MM.1S (cell line): Measurements from ENCODE around the gene CNTN5.

Source experiments
- DNase-seq: peaks from one replicate; pipeline ENCODE4 v3.0.0-alpha.2; 2015
- H2AFZ ChIP-seq: fragments of 300-600 bp; sonication (generic); 2 replicates; pipeline ENCODE4 v1.6.0; 2016; ENCODE audit warnings: antibody characterized with exemption, low read length
- H3F3A ChIP-seq: fragments of 300-600 bp; sonication (generic); 2 replicates; pipeline ENCODE4 v1.6.1; 2016; ENCODE audit warnings: mild to moderate bottlenecking, antibody characterized with exemption, low read length, moderate library complexity, mixed read lengths; ENCODE audit not compliant: insufficient read depth
- H3K27ac ChIP-seq: fragments of 300-600 bp; sonication (generic); 2 replicates; pipeline ENCODE4 v1.5.1; 2016; ENCODE audit warnings: mild to moderate bottlenecking, low read length
- H3K27me3 ChIP-seq: fragments of 300-600 bp; sonication (generic); replicated peaks from 2 replicates; pipeline ENCODE4 v1.6.0; 2016; ENCODE audit warnings: low read length; ENCODE audit not compliant: insufficient read depth
- H3K36me3 ChIP-seq: fragments of 300-600 bp; sonication (generic); replicated peaks from 2 replicates; pipeline ENCODE4 v1.6.1; 2016; ENCODE audit warnings: mild to moderate bottlenecking, low read length, mixed read lengths; ENCODE audit not compliant: insufficient read depth
- H3K4me1 ChIP-seq: fragments of 300-600 bp; sonication (generic); 2 replicates; pipeline ENCODE4 v1.6.1; 2016; ENCODE audit warnings: low read length, mixed read lengths
- H3K4me2 ChIP-seq: fragments of 300-600 bp; sonication (generic); 2 replicates; pipeline ENCODE4 v1.6.0; 2016; ENCODE audit warnings: low read depth, low read length
- H3K4me3 ChIP-seq: fragments of 300-600 bp; sonication (generic); 2 replicates; pipeline ENCODE4 v1.5.1; 2016; ENCODE audit warnings: low read length, mixed read lengths
- H3K79me2 ChIP-seq: fragments of 300-600 bp; sonication (generic); 2 replicates; pipeline ENCODE4 v1.6.1; 2016; ENCODE audit warnings: mixed run types, low read length, mixed read lengths
- H3K9ac ChIP-seq: fragments of 300-600 bp; sonication (generic); 2 replicates; pipeline ENCODE4 v1.6.1; 2016; ENCODE audit warnings: low read length, mixed read lengths
- H3K9me2 ChIP-seq: fragments of 300-600 bp; sonication (generic); replicated peaks from 2 replicates; pipeline ENCODE4 v1.6.1; 2016; ENCODE audit warnings: mild to moderate bottlenecking, low read length, mixed read lengths; ENCODE audit not compliant: insufficient read depth
- H3K9me3 ChIP-seq: fragments of 300-600 bp; sonication (generic); replicated peaks from 2 replicates; pipeline ENCODE4 v1.6.1; 2016; ENCODE audit warnings: mild to moderate bottlenecking, low read length, mixed read lengths; ENCODE audit not compliant: insufficient read depth
- H4K20me1 ChIP-seq: fragments of 300-600 bp; sonication (generic); 2 replicates; pipeline ENCODE4 v1.6.1; 2016; ENCODE audit warnings: mild to moderate bottlenecking, low read length, moderate library complexity, mixed read lengths; ENCODE audit not compliant: insufficient read depth
- EZH2 ChIP-seq: fragments of 300-600 bp; sonication (generic); optimal IDR thresholded peaks from 2 replicates; pipeline ENCODE3; 2017; ENCODE audit warnings: low read depth, mild to moderate bottlenecking, antibody characterized with exemption, low read length, mixed read lengths
- EZH2phosphoT487 ChIP-seq: fragments of 300-600 bp; sonication (generic); IDR thresholded peaks from 2 replicates; pipeline ENCODE4 v1.6.1; 2018; ENCODE audit warnings: antibody characterized with exemption, low read length
- TF ChIP-seq, protein P1 (sequence below): fragments of 300-600 bp; sonication (generic); IDR thresholded peaks from 2 replicates; pipeline ENCODE4 v1.5.1; 2016; ENCODE audit warnings: antibody characterized with exemption, low read length, mixed read lengths

The CNTN5 gene

DNA sequence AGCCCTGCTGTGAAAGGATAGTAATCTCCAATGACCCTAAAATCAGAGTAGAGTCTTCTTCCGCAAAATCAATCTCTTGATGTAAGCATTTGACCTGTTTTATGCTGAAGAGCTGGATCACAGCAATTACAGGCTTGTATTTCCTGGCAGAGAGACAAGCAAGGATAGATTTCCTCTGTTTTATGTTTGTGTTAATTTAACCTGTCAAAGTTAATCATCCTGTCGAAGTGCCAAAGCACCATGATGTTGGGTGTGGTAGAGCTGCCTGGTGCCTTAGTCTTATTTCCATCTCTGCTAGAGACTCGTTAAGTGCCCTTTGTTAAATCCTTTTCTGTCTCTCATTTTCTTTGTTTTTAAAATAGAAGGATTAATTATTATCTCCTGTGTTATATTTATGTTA lies 248.1 kb downstream of the CNTN5 start:
- Histone ChIP-seq H3K79me2 (no peaks in the 10 kb centered on the region), H3F3A (no peaks in the 10 kb centered on the region), H3K27ac (no peak overlapping the region), H3K4me2 (no peak overlapping the region), H3K9me3 (no peaks in the 10 kb centered on the region), H3K4me1 (no peaks in the 10 kb centered on the region), H3K9me2 (no peaks in the 10 kb centered on the region), H3K4me3 (no peak overlapping the region), H3K9ac (no peak overlapping the region), H2AFZ (no peak overlapping the region), H3K36me3 (no peaks in the 10 kb centered on the region), H4K20me1 (no peaks in the 10 kb centered on the region), H3K27me3 (no peaks in the 10 kb centered on the region)
- TF ChIP-seq, protein P1, sequence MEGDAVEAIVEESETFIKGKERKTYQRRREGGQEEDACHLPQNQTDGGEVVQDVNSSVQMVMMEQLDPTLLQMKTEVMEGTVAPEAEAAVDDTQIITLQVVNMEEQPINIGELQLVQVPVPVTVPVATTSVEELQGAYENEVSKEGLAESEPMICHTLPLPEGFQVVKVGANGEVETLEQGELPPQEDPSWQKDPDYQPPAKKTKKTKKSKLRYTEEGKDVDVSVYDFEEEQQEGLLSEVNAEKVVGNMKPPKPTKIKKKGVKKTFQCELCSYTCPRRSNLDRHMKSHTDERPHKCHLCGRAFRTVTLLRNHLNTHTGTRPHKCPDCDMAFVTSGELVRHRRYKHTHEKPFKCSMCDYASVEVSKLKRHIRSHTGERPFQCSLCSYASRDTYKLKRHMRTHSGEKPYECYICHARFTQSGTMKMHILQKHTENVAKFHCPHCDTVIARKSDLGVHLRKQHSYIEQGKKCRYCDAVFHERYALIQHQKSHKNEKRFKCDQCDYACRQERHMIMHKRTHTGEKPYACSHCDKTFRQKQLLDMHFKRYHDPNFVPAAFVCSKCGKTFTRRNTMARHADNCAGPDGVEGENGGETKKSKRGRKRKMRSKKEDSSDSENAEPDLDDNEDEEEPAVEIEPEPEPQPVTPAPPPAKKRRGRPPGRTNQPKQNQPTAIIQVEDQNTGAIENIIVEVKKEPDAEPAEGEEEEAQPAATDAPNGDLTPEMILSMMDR = no peak
- TF ChIP-seq EZH2 (no peak), EZH2phosphoT487 (no peak)
- DNase-seq = no peak

GRCh38 chr11:99271527-99271926 lies 250.8 kb downstream of the CNTN5 start:
- DNase-seq = no peak

GRCh38 chr11:99275521-99275920 lies 254.8 kb downstream of the CNTN5 start:
- H3K36me3 ChIP-seq = no peaks in the 10 kb centered on the region
- DNase-seq = no peak
- H3K4me3 ChIP-seq = no peak overlapping the region
- no peak overlapping the region for H3K27ac ChIP-seq
- no peak overlapping the region for H3K4me2 ChIP-seq
- H3K4me1 ChIP-seq = peaks cover 11% of the 10 kb centered on the region
- H3K9ac ChIP-seq = no peak overlapping the region
- H3F3A ChIP-seq = no peaks in the 10 kb centered on the region; the same call in 1 of the 2 replicates
- H2AFZ ChIP-seq = no peak overlapping the region
- no peaks in the 10 kb centered on the region for H3K9me3 ChIP-seq
- H3K9me2 ChIP-seq = no peaks in the 10 kb centered on the region
- no peak for TF ChIP-seq EZH2phosphoT487
- TF ChIP-seq, protein P1 = no peak
- TF ChIP-seq EZH2 = no peak
- no peaks in the 10 kb centered on the region for H3K27me3 ChIP-seq
- H4K20me1 ChIP-seq = no peaks in the 10 kb centered on the region
- H3K79me2 ChIP-seq = no peaks in the 10 kb centered on the region

More at GRCh38 chr11:99271527-99271926, 250.8 kb downstream of the CNTN5 start:
- Histone ChIP-seq H3K4me2 (no peak overlapping the region), H3K4me3 (no peak overlapping the region), H3K79me2 (no peaks in the 10 kb centered on the region), H3K9me3 (no peaks in the 10 kb centered on the region), H3K9ac (no peak overlapping the region), H3K27ac (no peak overlapping the region), H4K20me1 (no peaks in the 10 kb centered on the region), H3K4me1 (no peaks in the 10 kb centered on the region), H3K27me3 (no peaks in the 10 kb centered on the region), H3K9me2 (no peaks in the 10 kb centered on the region), H3K36me3 (no peaks in the 10 kb centered on the region), H2AFZ (no peak overlapping the region), H3F3A (no peaks in the 10 kb centered on the region)
- TF ChIP-seq EZH2phosphoT487 (no peak), EZH2 (no peak)
- TF ChIP-seq, protein P1 = no peak
